GM21515 (cell line): ENCODE data around the gene TBC1D28.
"Not testable (repeated sequence)": the region's sequence is repeated elsewhere in the genome, so short reads cannot be mapped to it uniquely, and the experiment has no call there.

Experiments
- ATAC-seq: cut with Tn5 transposase; IDR thresholded peaks from one replicate; pipeline ENCODE4 v1.9.1; 2021; ENCODE audit not compliant: unreplicated experiment

The TBC1D28 gene

DNA sequence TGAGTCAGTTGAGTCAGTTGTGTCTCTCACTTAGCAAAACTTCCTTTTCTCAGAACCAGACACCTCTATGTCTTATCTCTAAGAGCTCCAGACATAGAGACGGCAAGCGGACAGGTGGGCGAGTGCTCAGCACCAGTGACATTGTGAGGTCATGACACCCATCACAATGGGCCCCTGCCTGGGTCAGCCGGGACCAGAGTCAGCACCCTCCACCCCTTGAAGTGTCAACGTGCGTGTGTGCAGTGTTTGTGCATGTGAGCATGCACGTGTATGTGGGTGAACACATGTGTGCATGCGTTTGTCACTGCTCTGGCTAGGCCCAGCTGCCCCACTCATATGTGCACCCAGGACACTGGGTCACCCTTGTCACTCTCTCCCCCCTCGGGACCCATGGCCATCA lies at the start of gene TBC1D28:
TSS of gene TBC1D28 (minus strand) at position 101 of the 400 bp plus-strand sequence. CDS start 3,039 bp downstream, outside the sequence.
- ATAC-seq, result not testable (repeated sequence)

DNA sequence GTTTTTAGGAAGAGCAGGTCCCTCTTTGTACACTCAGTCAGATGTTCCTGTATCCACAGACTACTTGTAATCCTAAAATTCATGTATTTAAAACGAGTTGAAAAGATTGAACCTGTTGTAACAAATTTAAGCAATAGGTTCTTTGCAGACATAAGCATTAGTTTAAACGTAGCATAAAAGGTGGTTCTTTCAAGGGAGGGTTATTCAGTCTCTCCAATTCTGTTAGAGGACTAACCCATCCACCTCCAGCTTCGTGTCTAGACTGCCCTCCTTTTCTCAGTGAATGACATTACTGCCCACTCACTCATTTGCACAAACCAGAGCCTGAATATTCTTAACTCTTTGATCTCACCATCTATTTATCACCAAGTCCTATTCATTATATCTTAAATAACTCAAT lies 38.5 kb upstream of the TBC1D28 start:
- ATAC-seq, result not testable (repeated sequence)

DNA sequence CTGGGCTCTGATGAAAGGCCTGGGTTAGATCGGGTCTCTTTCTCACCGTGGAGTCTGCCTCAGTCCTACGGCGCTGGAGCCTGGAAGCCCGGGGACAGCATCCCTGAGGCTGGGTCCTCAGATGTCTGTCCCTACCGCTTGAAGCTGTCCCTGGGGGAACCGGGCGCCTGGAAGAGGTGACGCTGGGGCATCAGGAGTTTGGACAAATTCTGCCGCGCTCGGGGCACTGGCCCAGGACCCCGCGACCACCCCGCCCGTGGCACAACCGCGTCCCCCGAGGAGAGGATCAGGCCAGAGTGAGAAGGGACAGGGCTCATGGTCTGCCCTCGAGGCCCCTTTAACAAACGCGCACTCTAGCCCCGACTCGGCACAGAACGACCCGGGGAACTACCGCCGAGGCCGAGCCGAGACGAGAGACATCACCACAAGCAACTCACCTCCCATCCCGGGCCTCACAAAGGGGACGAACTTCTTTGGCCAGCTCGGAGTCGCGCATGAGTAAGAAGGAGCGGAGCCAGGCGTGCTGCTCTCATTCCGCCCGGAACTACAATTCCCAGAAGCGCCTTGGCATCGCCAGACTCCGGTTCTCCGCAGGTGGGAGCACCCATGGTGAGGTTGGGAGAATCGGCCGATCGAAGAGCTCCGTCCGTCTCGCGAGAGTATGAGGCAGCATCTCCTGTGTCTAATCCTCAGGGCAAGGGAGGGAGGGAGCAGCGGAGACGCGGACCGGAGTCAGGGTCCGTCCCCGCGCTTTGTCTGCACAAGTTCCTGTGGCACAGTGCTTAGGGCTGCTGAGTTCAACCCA lies 37.8 kb upstream of the TBC1D28 start, which contains the start of gene FOXO3B:
TSS of gene FOXO3B (minus strand) at position 548 of the 805 bp plus-strand sequence. CDS start 663 bp downstream, outside the sequence.
- peak; percentile 80 for ATAC-seq

DNA sequence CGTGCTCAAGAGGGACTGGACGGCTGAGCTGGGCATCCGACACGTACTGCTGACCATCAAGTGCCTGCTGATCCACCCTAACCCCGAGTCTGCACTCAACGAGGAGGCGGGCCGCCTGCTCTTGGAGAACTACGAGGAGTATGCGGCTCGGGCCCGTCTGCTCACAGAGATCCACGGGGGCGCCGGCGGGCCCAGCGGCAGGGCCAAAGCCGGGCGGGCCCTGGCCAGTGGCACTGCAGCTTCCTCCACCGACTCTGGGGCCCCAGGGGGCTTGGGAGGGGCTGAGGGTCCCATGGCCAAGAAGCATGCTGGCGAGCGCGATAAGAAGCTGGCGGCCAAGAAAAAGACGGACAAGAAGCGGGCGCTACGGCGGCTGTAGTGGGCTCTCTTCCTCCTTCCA lies 33.2 kb upstream of the TBC1D28 start:
- ATAC-seq, result not testable (repeated sequence)

DNA sequence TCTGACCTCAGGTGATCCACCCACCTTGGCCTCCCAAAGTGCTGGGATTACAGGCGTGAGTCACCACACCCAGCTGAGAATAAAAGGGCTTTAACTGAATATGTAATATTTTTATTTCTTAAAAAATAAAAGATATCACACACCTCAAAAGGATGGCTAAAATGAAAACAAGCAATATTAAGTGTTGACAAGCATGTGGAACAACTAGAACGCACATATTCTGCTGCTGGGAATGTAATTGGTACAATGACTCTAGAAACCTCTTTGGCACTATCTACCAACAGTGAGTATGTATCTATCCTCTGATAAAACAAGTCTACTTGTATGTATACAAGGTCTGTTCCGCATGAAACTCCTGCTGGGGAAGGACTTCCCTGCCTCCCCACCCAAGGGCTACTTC lies 32.7 kb upstream of the TBC1D28 start:
- not testable (repeated sequence) for ATAC-seq

DNA sequence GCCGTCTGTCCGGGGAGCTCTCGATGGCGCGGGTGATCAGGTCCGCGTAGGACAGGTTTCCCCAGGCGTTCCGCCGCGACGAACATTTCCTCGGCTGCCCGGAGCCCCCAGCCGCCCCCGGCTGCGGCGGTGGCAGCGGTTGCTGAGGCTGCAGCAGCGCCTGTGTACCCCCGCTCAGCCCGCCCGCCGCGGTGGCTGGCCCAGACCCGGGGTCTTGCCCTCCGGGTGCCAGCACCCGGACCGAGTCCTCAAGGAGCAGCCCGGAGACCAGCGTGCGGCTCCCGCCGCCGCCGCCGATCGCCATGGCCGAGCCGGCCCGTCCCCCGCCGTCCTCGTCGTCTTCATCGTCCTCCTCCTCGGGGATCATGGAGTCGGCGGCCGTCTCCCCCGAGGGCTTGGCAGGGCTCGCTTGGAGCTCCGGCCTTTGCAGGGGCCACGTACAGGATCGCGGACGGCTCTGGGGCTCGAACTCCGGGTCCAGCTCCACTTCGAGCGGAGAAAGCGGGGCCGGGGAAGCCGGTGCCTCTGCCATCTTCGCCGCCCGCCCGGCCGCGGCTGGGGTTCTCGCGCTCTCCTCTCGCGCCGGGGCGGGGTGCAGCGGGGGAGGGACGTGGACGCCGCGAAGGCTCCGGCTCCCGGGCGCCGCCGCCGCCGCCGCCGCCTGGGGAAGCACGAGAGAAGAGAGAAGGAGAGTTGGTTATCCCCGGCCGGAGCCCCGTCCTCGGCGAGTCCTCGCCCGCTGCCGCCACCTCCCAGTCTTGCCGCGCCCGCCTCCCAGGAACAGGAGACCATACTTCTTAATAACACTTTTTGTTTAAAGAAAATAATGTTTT lies 28.4 kb upstream of the TBC1D28 start:
- ATAC-seq, result not testable (repeated sequence)

DNA sequence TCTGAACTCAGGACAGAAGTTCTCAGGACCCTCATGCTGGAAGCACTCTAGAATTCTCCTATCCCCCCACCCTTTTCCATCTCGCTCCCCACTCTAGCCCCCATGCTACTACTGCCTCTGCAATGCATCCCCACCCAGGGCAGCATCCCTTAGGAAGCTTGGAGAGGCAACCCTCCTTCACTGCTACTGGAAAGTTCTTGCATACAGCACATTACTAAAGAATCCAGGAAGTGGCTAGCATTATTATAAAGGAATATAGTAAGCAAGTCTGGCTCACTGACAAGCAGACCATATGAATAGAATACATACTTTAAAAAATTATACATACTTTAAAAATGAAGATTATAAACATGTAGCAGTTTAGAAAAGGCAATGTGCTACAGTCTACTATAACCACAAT lies 24.4 kb upstream of the TBC1D28 start:
- ATAC-seq, result not testable (repeated sequence)

DNA sequence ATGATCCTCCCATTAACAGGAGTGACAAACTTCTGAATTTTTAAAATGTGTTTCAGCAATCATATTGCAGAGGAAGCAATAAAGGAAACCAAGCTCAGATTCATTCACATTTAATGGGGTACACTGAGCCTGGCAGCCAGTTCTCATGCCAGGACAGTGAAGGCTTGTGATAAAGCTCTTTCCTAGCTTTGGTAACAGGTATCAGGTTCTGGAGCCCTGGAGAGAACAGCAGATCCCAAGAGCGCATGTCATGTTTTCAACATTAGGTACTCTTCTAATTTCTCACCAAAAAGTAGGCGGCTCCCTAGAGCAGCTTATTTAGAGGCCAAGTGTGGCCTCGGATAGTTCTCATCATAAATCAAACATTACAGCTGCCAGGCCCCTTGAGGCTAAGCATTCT lies 23.3 kb upstream of the TBC1D28 start:
- not testable (repeated sequence) for ATAC-seq

DNA sequence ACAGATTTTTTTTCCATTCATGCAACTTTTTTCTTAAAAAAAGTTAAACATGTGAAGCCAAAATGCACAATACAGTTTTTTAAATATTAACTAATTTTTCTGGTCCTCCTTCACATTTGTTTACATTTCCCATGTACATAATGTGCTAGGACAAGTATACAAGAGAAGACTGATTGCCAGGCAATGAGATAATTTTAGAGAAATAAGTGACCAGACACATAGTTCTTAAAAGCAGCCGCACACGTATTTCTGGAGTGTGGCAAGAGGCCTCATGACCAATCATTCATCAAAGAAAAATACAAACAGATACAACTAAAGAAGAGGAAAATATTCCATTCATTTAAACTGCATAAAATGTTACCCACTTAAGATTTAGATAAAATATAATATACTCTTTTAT lies 22.1 kb upstream of the TBC1D28 start:
- ATAC-seq, result not testable (repeated sequence)

DNA sequence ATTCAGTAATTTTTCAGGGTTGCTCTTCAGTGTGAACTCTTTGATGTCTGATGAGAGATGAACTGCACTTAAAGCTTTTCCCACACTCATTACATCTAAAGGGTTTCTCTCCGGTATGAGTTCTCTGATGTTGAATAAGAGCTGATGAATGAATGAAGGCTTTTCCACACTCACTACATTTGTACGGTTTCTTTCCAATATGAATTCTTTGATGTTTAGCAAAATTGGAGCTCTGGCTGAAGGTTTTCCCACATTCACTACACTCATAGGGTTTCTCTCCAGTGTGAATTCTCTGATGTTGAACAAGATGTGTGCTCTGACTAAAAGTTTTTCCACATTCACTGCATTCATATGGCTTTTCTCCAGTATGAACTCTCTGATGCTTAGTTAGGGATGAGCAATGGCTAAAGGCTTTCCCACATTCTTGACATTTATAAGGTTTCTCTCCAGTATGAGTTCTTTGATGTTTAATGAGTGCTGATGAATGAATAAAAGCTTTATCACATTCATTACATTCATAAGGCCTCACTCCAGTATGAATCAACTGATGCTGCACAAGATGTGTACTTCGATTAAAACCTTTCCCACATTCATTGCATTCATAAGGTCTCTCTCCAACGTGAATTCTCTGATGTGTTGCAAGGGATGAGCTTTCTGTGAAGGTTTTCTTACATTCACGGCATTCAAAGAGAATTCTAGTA lies 17.9 kb upstream of the TBC1D28 start:
- not testable (repeated sequence) for ATAC-seq

DNA sequence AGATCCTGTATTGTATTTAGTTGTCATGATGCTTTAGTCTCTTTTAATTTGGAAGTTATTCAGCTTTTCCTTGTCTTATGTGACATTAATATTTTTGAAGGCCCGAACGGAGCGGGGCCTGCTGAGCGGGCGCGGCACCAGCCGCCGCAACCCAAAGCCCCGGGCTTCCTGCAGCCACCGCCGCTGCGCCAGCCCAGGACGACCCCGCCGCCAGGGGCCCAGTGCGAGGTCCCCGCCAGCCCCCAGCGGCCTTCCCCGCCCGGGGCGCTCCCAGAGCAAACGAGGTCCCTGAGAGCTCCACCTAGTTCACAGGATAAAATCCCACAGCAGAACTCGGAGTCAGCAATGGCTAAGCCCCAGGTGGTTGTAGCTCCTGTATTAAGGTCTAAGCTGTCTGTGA lies 5.9 kb upstream of the TBC1D28 start:
- not testable (repeated sequence) for ATAC-seq

DNA sequence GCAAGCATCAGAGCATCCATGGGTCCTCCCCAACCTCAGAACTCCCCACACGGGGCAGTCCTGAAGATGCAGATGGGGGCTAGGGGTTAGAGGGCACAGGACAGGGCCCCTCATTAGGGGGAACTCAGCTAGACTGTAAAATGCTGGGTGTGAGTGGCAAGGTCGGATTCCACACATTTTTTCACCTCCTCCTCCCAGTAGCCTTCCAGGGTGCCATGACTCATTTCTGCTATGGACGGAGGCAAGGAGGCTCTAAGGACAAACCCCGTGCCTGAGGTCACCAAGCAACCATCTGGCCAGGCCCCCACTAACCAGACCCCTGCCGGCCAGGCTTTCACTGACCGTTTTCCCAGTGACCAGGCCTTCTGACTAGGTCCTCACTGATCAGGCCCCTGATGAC lies 1.1 kb downstream of the TBC1D28 start:
- ATAC-seq, result not testable (repeated sequence)

DNA sequence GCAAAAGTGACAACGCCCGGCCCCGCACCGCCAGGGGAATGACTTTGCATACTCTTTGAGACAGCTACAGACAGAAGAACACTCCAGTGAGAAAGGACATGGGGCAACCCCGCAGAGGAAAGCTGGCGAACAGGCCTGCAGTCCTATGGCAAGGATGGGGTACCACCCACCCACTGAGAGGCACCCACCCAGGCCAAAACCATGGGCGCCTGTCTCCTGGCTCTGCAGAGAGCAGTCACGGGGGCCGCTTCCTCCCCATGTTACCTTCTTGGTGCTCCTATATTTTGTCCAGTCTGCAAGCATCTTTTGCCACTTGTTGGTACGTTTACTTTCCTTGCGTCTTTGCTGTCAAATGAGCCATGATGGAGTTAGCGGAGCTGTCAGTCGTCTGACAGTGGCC lies 5.8 kb downstream of the TBC1D28 start:
- ATAC-seq, result not testable (repeated sequence)

DNA sequence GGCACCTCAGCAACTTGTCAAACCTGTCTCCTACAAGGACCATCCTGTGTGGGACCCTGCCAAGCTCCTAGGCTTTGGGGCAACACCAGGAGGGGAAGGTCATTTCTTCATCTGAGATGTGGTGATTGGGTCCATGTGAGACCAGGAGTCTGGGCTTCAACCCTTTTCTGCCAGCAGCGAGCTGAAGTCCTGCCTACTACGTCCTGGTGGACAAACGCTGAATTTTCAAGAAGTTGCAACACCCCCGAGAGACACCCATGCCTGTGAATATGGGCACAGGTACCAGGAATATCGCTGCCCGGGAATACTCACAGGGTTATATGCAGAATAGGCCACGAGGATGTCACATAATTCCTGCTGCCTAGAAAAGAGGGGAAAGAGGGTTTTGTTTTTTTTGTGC lies 8.0 kb downstream of the TBC1D28 start:
- not testable (repeated sequence) for ATAC-seq

DNA sequence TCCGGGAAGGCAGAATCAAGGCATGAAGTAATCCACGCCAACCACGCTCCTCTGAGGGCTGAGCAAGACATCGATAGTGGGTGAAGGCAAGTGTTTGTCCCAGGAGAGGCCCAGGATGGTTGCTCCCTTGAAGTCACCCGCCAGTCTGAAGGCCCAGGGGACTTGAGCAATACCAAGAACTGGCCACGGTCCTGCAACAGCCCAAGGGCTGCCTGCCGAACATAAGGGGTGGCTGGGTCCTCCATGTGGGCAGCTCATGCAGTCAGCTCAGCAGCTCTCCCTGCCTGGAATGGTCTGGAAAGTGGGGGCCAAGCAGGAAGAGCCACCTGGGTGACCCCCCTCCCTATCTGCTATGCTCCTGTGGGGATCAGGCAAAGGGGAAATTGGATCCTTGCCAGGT lies 8.4 kb downstream of the TBC1D28 start:
- not testable (repeated sequence) for ATAC-seq

DNA sequence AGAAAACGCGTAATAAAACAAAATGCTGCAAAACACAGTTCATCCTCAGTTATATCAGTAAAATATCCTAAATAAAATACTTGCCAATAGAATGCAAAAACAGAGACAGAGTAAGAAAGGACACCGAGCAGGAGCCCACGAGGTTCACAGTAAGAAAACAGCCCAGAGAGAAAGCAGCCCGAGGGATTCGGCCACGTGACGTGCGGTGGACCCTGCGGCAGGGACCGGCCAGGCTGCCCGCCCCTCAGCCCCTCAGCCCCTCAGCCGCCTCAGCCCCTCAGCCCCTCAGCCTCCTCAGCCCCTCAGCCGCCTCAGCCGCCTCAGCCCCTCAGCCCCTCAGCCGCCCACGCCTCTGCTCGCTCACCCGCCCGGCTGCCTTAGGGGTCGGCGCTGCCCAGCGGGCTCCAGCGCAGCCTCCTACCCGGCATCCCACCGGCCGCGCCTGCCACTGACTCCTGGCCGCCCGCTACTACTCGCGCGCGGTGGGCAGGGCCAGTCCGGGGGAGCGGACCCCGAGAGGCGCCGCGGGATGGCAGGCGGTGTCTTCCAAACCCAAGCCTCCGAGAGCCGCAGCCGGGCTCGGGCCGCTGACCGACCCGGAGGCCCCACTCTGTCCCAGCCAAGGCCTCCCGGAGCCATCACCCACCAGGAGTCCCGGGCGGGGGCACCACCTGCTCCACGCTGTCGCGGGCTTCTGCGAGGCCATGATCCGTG lies 9.5 kb downstream of the TBC1D28 start:
- not testable (repeated sequence) for ATAC-seq

DNA sequence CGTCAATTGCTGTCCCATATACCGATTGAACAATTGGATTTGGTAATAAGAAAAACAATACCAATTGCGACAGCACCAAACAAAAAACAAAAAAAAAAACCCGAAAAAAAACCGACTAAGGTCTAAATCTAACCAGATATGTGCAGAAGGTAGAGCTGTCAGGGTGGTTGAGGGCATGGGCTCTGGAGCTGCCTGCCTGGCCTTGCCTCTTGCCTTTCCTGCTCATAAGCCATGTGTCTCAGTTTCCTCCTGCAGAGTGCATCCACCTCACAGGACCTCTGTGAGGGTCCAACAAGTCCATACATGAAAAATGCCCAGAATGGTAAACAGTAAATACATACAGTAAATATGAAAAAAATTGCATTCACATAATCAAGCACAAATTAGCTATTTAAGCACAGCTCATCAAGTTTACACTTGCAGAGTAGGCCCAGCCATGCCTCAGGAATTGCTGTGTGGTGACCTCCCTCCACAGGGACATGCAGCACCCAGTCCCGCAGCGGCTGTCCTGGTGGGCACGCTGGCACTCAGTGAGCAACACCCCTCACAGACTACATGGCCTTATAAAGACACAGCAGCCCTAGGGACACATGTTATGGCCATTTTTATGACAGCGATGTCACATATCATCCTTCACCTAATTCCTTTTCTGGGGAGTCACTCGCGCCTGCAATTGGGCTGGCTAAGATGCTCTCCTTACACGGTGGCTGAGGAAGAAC lies 17.9 kb downstream of the TBC1D28 start:
- no peak for ATAC-seq

DNA sequence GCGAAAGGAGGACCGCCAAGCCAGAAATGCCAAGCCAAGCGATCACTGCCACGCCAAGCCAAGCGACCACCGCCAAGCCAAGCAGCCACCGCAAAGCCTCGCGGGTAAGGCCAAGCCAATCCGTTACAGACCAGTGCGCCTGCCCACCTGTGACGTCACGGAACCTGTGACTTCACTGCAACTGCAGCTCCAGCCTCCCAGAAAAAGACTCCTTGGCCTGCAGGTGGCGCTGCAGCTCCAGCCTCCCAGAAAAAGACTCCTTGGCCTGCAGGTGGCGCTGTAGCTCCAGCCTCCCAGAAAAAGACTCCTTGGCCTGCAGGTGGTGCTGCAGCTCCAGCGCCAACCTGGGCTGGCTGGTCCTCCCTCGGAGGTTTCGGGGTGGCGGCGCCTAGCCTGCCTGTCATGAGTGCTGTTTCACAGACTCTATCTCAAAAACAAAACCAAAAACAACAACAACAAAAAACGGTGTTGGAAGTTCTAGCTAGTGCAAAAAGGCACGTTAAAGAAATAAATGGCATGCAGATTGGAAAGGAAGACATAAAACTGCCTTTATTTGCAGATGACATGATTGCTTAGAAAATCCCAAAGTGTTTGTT lies 18.6 kb downstream of the TBC1D28 start:
- ATAC-seq, result peak; percentile 62

DNA sequence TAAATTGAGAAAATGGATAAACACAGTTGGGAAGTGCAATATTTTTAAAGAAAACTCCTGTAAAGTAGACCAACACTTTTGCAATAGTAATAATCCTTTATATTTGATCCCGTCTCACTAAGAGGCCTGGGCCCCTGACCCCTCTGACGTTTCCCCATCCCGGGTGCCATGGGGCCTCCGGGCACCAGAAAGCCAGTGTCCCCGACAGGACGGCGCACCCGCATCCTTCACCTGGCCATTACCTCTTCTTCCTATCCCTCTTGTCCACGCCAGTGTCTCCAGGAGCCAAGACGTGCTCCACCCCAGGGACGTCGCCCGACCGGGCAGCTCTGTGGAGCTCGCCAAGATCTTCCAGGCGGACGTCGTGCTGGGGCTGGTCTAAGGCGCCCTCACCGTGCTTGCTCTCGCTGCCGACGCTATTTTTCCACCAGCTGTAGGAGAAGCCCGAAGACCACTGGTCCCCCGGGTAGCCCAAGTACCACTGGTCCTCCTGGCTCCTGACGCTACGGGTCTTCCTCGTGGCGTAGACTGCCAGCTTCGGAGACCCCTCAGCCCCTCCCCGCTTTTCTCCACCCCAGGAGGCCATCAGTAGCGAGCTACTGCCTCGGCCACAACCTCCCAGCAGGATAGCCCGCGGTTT lies 19.2 kb downstream of the TBC1D28 start:
- peak; percentile 26 for ATAC-seq
